ENCODE measurements around the gene GAPVD1. TPM values are rescaled to one million over a fixed set of nuclear protein-coding genes. Genes with fewer than 3 reads are reported as not detected.
A peak's percentile ranks its signal among the peaks of the same experiment; 100 is the strongest.

GAPVD1 gene
- total RNA-seq, 1 experiment from 2014 or later, result 50.7 TPM

- H3K4me3 ChIP-seq (ENCODE audit: low read length), result no peak overlapping the region
- no peak for DNase-seq
- no peak overlapping the region for H3K9ac ChIP-seq (ENCODE audit: low read length)
- no peak overlapping the region for H2AFZ ChIP-seq (ENCODE audit: low read length)
- H3K27ac ChIP-seq (ENCODE audit: low read length), result no peak overlapping the region
- no peak overlapping the region for H3K4me2 ChIP-seq (ENCODE audit: low read depth, low read length, poor library complexity, severe bottlenecking)
- no peaks in the 10 kb centered on the region for H4K20me1 ChIP-seq (ENCODE audit: insufficient read depth, low read depth, low read length)
- no peaks in the 10 kb centered on the region for H3K9me3 ChIP-seq (ENCODE audit: low read length)
- H3K9me2 ChIP-seq (replicated peaks; ENCODE audit: insufficient read depth, low read length), result no peaks in the 10 kb centered on the region
- H3K4me1 ChIP-seq (ENCODE audit: low read length), result no peaks in the 10 kb centered on the region
- H3K36me3 ChIP-seq (ENCODE audit: insufficient read depth, low read length), result no peaks in the 10 kb centered on the region
- no peaks in the 10 kb centered on the region for H3K79me2 ChIP-seq (ENCODE audit: low read length)
- no peaks in the 10 kb centered on the region for H3K27me3 ChIP-seq (ENCODE audit: low read length)
Observed at GRCh38 chr9:125400725-125401716, 139.4 kb downstream of the GAPVD1 start.

- H3K9ac ChIP-seq (ENCODE audit: low read length), result no peak overlapping the region
- H3K9me3 ChIP-seq (ENCODE audit: low read length), result no peaks in the 10 kb centered on the region
- no peak overlapping the region for H3K27ac ChIP-seq (ENCODE audit: low read length)
- H3K4me3 ChIP-seq (ENCODE audit: low read length), result no peak overlapping the region
- no peaks in the 10 kb centered on the region for H3K9me2 ChIP-seq (replicated peaks; ENCODE audit: insufficient read depth, low read length)
- peaks cover 5% of the 10 kb centered on the region for H3K4me1 ChIP-seq (ENCODE audit: low read length)
- DNase-seq, result no peak
- H3K27me3 ChIP-seq (ENCODE audit: low read length), result no peaks in the 10 kb centered on the region
- H3K36me3 ChIP-seq (ENCODE audit: insufficient read depth, low read length), result no peaks in the 10 kb centered on the region
- H3K79me2 ChIP-seq (ENCODE audit: low read length), result no peaks in the 10 kb centered on the region
- no peak overlapping the region for H2AFZ ChIP-seq (ENCODE audit: low read length)
- no peaks in the 10 kb centered on the region for H4K20me1 ChIP-seq (ENCODE audit: insufficient read depth, low read depth, low read length)
- no peak overlapping the region for H3K4me2 ChIP-seq (ENCODE audit: low read depth, low read length, poor library complexity, severe bottlenecking)
Observed at GRCh38 chr9:125404733-125405132, 143.1 kb downstream of the GAPVD1 start.

GRCh38 chr9:125405938-125406809 lies 144.5 kb downstream of the GAPVD1 start:
- Histone ChIP-seq H3K4me3 (ENCODE audit: low read length) (no peak overlapping the region), H3K4me2 (ENCODE audit: low read depth, low read length, poor library complexity, severe bottlenecking) (no peak overlapping the region)

GRCh38 chr9:125406810-125407087 lies 145.1 kb downstream of the GAPVD1 start:
- Histone ChIP-seq H3K27ac (ENCODE audit: low read length) (no peak overlapping the region), H3K9ac (ENCODE audit: low read length) (no peak overlapping the region), H3K4me2 (ENCODE audit: low read depth, low read length, poor library complexity, severe bottlenecking) (no peak overlapping the region), H3K9me3 (ENCODE audit: low read length) (no peaks in the 10 kb centered on the region), H3K27me3 (ENCODE audit: low read length) (no peaks in the 10 kb centered on the region), H3K79me2 (ENCODE audit: low read length) (no peaks in the 10 kb centered on the region), H3K9me2 (replicated peaks; ENCODE audit: insufficient read depth, low read length) (no peaks in the 10 kb centered on the region), H3K4me3 (ENCODE audit: low read length) (no peak overlapping the region), H3K4me1 (ENCODE audit: low read length) (peaks cover 5% of the 10 kb centered on the region), H2AFZ (ENCODE audit: low read length) (no peak overlapping the region), H3K36me3 (ENCODE audit: insufficient read depth, low read length) (no peaks in the 10 kb centered on the region), H4K20me1 (ENCODE audit: insufficient read depth, low read depth, low read length) (no peaks in the 10 kb centered on the region)
- DNase-seq, result no peak

More at GRCh38 chr9:125405938-125406809, 144.5 kb downstream of the GAPVD1 start:
- Histone ChIP-seq H3K36me3 (ENCODE audit: insufficient read depth, low read length) (no peaks in the 10 kb centered on the region), H3K9ac (ENCODE audit: low read length) (no peak overlapping the region), H2AFZ (ENCODE audit: low read length) (no peak overlapping the region), H3K79me2 (ENCODE audit: low read length) (no peaks in the 10 kb centered on the region), H3K27me3 (ENCODE audit: low read length) (no peaks in the 10 kb centered on the region), H3K27ac (ENCODE audit: low read length) (no peak overlapping the region), H3K4me1 (ENCODE audit: low read length) (peaks cover 5% of the 10 kb centered on the region), H4K20me1 (ENCODE audit: insufficient read depth, low read depth, low read length) (no peaks in the 10 kb centered on the region), H3K9me2 (replicated peaks; ENCODE audit: insufficient read depth, low read length) (no peaks in the 10 kb centered on the region), H3K9me3 (ENCODE audit: low read length) (no peaks in the 10 kb centered on the region)
- no peak for DNase-seq

GRCh38 chr9:125407432-125407973 lies 145.9 kb downstream of the GAPVD1 start:
- no peak overlapping the region for H2AFZ ChIP-seq (ENCODE audit: low read length)
- H3K9ac ChIP-seq (ENCODE audit: low read length), result no peak overlapping the region
- no peaks in the 10 kb centered on the region for H3K9me3 ChIP-seq (ENCODE audit: low read length)
- no peak for DNase-seq
- peak overlapping the region; percentile 45; the same call in 1 of the 2 replicates for H3K4me3 ChIP-seq (ENCODE audit: low read length)
- no peaks in the 10 kb centered on the region for H3K27me3 ChIP-seq (ENCODE audit: low read length)
- H3K4me2 ChIP-seq (ENCODE audit: low read depth, low read length, poor library complexity, severe bottlenecking), result peak overlapping the region; percentile 63
- no peak overlapping the region for H3K27ac ChIP-seq (ENCODE audit: low read length)
- no peaks in the 10 kb centered on the region for H4K20me1 ChIP-seq (ENCODE audit: insufficient read depth, low read depth, low read length)
- H3K36me3 ChIP-seq (ENCODE audit: insufficient read depth, low read length), result no peaks in the 10 kb centered on the region
- H3K9me2 ChIP-seq (replicated peaks; ENCODE audit: insufficient read depth, low read length), result no peaks in the 10 kb centered on the region
- peaks cover 5% of the 10 kb centered on the region for H3K4me1 ChIP-seq (ENCODE audit: low read length)
- H3K79me2 ChIP-seq (ENCODE audit: low read length), result no peaks in the 10 kb centered on the region

GRCh38 chr9:125407974-125408900 lies 146.6 kb downstream of the GAPVD1 start:
- H3K9ac ChIP-seq (ENCODE audit: low read length), result no peak overlapping the region
- H2AFZ ChIP-seq (ENCODE audit: low read length), result no peak overlapping the region

GRCh38 chr9:125409217-125409636 lies 147.6 kb downstream of the GAPVD1 start:
- H3K27me3 ChIP-seq (ENCODE audit: low read length), result no peaks in the 10 kb centered on the region
- no peaks in the 10 kb centered on the region for H3K36me3 ChIP-seq (ENCODE audit: insufficient read depth, low read length)
- no peak overlapping the region for H3K9ac ChIP-seq (ENCODE audit: low read length)
- H3K9me2 ChIP-seq (replicated peaks; ENCODE audit: insufficient read depth, low read length), result no peaks in the 10 kb centered on the region
- H3K27ac ChIP-seq (ENCODE audit: low read length), result no peak overlapping the region
- peaks cover 5% of the 10 kb centered on the region for H3K4me1 ChIP-seq (ENCODE audit: low read length)
- H4K20me1 ChIP-seq (ENCODE audit: insufficient read depth, low read depth, low read length), result no peaks in the 10 kb centered on the region
- no peaks in the 10 kb centered on the region for H3K9me3 ChIP-seq (ENCODE audit: low read length)
- no peaks in the 10 kb centered on the region for H3K79me2 ChIP-seq (ENCODE audit: low read length)
- H3K4me2 ChIP-seq (ENCODE audit: low read depth, low read length, poor library complexity, severe bottlenecking), result no peak overlapping the region
- H2AFZ ChIP-seq (ENCODE audit: low read length), result no peak overlapping the region
- DNase-seq, result peak; percentile 52
- no peak overlapping the region for H3K4me3 ChIP-seq (ENCODE audit: low read length)

More at GRCh38 chr9:125407974-125408900, 146.6 kb downstream of the GAPVD1 start:
- Histone ChIP-seq H3K4me1 (ENCODE audit: low read length) (peaks cover 5% of the 10 kb centered on the region), H3K27ac (ENCODE audit: low read length) (no peak overlapping the region), H3K4me2 (ENCODE audit: low read depth, low read length, poor library complexity, severe bottlenecking) (peak overlapping the region; percentile 63), H4K20me1 (ENCODE audit: insufficient read depth, low read depth, low read length) (no peaks in the 10 kb centered on the region), H3K27me3 (ENCODE audit: low read length) (no peaks in the 10 kb centered on the region), H3K9me2 (replicated peaks; ENCODE audit: insufficient read depth, low read length) (no peaks in the 10 kb centered on the region), H3K36me3 (ENCODE audit: insufficient read depth, low read length) (no peaks in the 10 kb centered on the region), H3K4me3 (ENCODE audit: low read length) (peak overlapping the region; percentile 45; the same call in 1 of the 2 replicates), H3K9me3 (ENCODE audit: low read length) (no peaks in the 10 kb centered on the region), H3K79me2 (ENCODE audit: low read length) (no peaks in the 10 kb centered on the region)
- peak; percentile 89 for DNase-seq

Data from Karpas-422 (cell line).